CD4-positive, alpha-beta T cell treated with Interleukin-6 for 4 hours (primary cell): Measurements from ENCODE around the gene LMBR1.

Experiments used
- DNase-seq: peaks from one replicate; pipeline ENCODE4 v3.0.0-alpha.2; 2020; ENCODE audit warnings: mixed read lengths

LMBR1 gene

GRCh38 chr7:156684661-156685060 is 208.3 kb downstream of the LMBR1 start:
- DNase-seq, result no peak

GRCh38 chr7:156684251-156684650 is 208.7 kb downstream of the LMBR1 start:
- DNase-seq, result no peak

- DNase-seq, result no peak
Observed at GRCh38 chr7:156682928-156683327, 210.1 kb downstream of the LMBR1 start.

GRCh38 chr7:156680281-156680680 is 212.7 kb downstream of the LMBR1 start:
- DNase-seq, result no peak

- no peak for DNase-seq
Observed at GRCh38 chr7:156677374-156678054, 215.5 kb downstream of the LMBR1 start.

GRCh38 chr7:156676263-156676662 is 216.7 kb downstream of the LMBR1 start:
- DNase-seq, result no peak

- no peak for DNase-seq
Observed at GRCh38 chr7:156675721-156676120, 217.3 kb downstream of the LMBR1 start.

GRCh38 chr7:156673902-156674301 is 219.1 kb downstream of the LMBR1 start:
- no peak for DNase-seq

GRCh38 chr7:156673454-156673853 is 219.5 kb downstream of the LMBR1 start:
- DNase-seq, result no peak

- no peak for DNase-seq
Observed at GRCh38 chr7:156669035-156669828, 223.8 kb downstream of the LMBR1 start.

- DNase-seq, result no peak
Observed at GRCh38 chr7:156668130-156668741, 224.7 kb downstream of the LMBR1 start.

GRCh38 chr7:156667110-156667426 is 225.9 kb downstream of the LMBR1 start:
- no peak for DNase-seq

- no peak for DNase-seq
Observed at GRCh38 chr7:156666368-156667109, 226.4 kb downstream of the LMBR1 start.

- DNase-seq, result no peak
Observed at GRCh38 chr7:156665101-156665500, 227.9 kb downstream of the LMBR1 start.

GRCh38 chr7:156662277-156662676 is 230.7 kb downstream of the LMBR1 start:
- no peak for DNase-seq

GRCh38 chr7:156661637-156662036 is 231.3 kb downstream of the LMBR1 start:
- DNase-seq, result no peak

GRCh38 chr7:156659961-156660360 is 233.0 kb downstream of the LMBR1 start:
- DNase-seq, result no peak

- no peak for DNase-seq
Observed at GRCh38 chr7:156659203-156659602, 233.8 kb downstream of the LMBR1 start.

GRCh38 chr7:156657681-156658080 is 235.3 kb downstream of the LMBR1 start:
- DNase-seq, result no peak

- no peak for DNase-seq
Observed at GRCh38 chr7:156656598-156656997, 236.4 kb downstream of the LMBR1 start.

- DNase-seq, result no peak
Observed at GRCh38 chr7:156655983-156656382, 237.0 kb downstream of the LMBR1 start.

- DNase-seq, result no peak
Observed at GRCh38 chr7:156655251-156655650, 237.7 kb downstream of the LMBR1 start.

- no peak for DNase-seq
Observed at GRCh38 chr7:156654511-156655234, 238.3 kb downstream of the LMBR1 start.
